Measurements from ENCODE around the gene CNTNAP2.

GRCh38 chr7:147818317-147818716, 1701.7 kb downstream of the CNTNAP2 start:
- TF ChIP-seq CTCF (IDR thresholded peaks at IDR 0.05) (no peak), POLR2A (IDR thresholded peaks at IDR 0.05) (no peak)

Measured in testis (tissue), 2 donors.